Stimulated activated CD4-positive, alpha-beta T cell treated with anti-CD3 and anti-CD28 coated beads, Interleukin-15, amount 100 ng/mL, for 48 hours (primary cell): Measurements from ENCODE around the gene SYT17.
A peak's percentile ranks its signal among the peaks of the same experiment; 100 is the strongest.
"Not testable (repeated sequence)": the region's sequence is repeated elsewhere in the genome, so short reads cannot be mapped to it uniquely, and the experiment has no call there.

ENCODE experiments used
- DNase-seq, 2 donors: peaks; one replicate each; pipeline ENCODE4 v3.0.0-alpha.2; 2020; ENCODE audit warnings: low read depth in 2 of 2

The SYT17 gene

GRCh38 chr16:19173649-19174383 lies 5.8 kb downstream of the SYT17 start:
- no peak for DNase-seq

GRCh38 chr16:19174478-19174877 lies 6.4 kb downstream of the SYT17 start:
- no peak for DNase-seq

- no peak for DNase-seq
These were observed 7.6 kb downstream of the SYT17 start for GRCh38 chr16:19175492-19176262.

- DNase-seq, result no peak
These were observed 9.2 kb downstream of the SYT17 start for GRCh38 chr16:19177111-19177739.

GRCh38 chr16:19179546-19180490 lies 11.8 kb downstream of the SYT17 start:
- DNase-seq, result peak in 1 of 2 donors; percentile 29

- DNase-seq, result no peak
These were observed 12.7 kb downstream of the SYT17 start for GRCh38 chr16:19180741-19181140.

GRCh38 chr16:19182481-19182880 lies 14.4 kb downstream of the SYT17 start:
- DNase-seq, result no peak

- DNase-seq, result no peak
These were observed 15.1 kb downstream of the SYT17 start for GRCh38 chr16:19183187-19183586.

GRCh38 chr16:19184823-19185509 lies 16.9 kb downstream of the SYT17 start:
- no peak for DNase-seq

GRCh38 chr16:19185510-19185851 lies 17.4 kb downstream of the SYT17 start:
- no peak for DNase-seq

GRCh38 chr16:19186408-19186807 lies 18.4 kb downstream of the SYT17 start:
- DNase-seq, result no peak

- DNase-seq, result not testable (repeated sequence)
These were observed 19.9 kb downstream of the SYT17 start for GRCh38 chr16:19187961-19188360.

GRCh38 chr16:19188406-19188805 lies 20.4 kb downstream of the SYT17 start:
- no peak for DNase-seq

- DNase-seq, result no peak
These were observed 24.8 kb downstream of the SYT17 start for GRCh38 chr16:19192865-19193264.

- no peak for DNase-seq
These were observed 28.8 kb downstream of the SYT17 start for GRCh38 chr16:19196871-19197270.

GRCh38 chr16:19203374-19203966 lies 35.4 kb downstream of the SYT17 start:
- DNase-seq, result no peak

- no peak for DNase-seq
These were observed 42.4 kb downstream of the SYT17 start for GRCh38 chr16:19210280-19210924.

- DNase-seq, result no peak
These were observed 42.9 kb downstream of the SYT17 start for GRCh38 chr16:19210968-19211367.

- no peak for DNase-seq
These were observed 44.0 kb downstream of the SYT17 start for GRCh38 chr16:19212059-19212458.

GRCh38 chr16:19213885-19214284 lies 45.8 kb downstream of the SYT17 start:
- DNase-seq, result peak in 1 of 2 donors; percentile 0
